OCI-LY3 (cell line): Measurements from ENCODE around the gene LRP2BP.

Experiments used
- CTCF ChIP-seq: fragments of 200-600, 300-600 bp; sonication (generic); IDR thresholded peaks from 2 replicates; pipeline ENCODE4 v1.5.1; 2014; ENCODE audit warnings: antibody characterized with exemption, low read length, low read depth
- EZH2phosphoT487 ChIP-seq: fragments of 200-600 bp; shearing (Covaris generic); IDR thresholded peaks from 2 replicates; pipeline ENCODE4 v1.6.1; 2018; ENCODE audit warnings: antibody characterized with exemption, mixed run types, low read depth

GRCh38 chr4:185426960-185427688 lies 31.4 kb upstream of the LRP2BP start:
- TF ChIP-seq CTCF (no peak), EZH2phosphoT487 (no peak)
